Measurements from ENCODE around the gene COPS4. TPM values are rescaled to one million over a fixed set of nuclear protein-coding genes. Genes with fewer than 3 reads are reported as not detected.

Gene COPS4
- total and polyA plus RNA-seq, 2 of the 8 experiments (the other 6 are each of a cell fraction or from before 2014, with no cell fraction given) = 14.9 to 28.3 TPM

- TF ChIP-seq CHD2 (IDR thresholded peaks at IDR 0.05; ENCODE audit: low read length) (no peak), CHD7 (IDR thresholded peaks at IDR 0.05; ENCODE audit: insufficient replicate concordance, low read length) (no peak), JUND (IDR thresholded peaks at IDR 0.05; ENCODE audit: low read length) (no peak), CREB1 (IDR thresholded peaks at IDR 0.05) (no peak)
These were observed 74.7 kb downstream of the COPS4 start (continued) for GRCh38 chr4:83109480-83110222.
